HCT116 (cell line): ENCODE data around the gene SLAIN2. TPM values are rescaled to one million over a fixed set of nuclear protein-coding genes. Genes with fewer than 3 reads are reported as not detected.

Source experiments
- ATAC-seq: fragments of 200-7000 bp; cut with Tn5 transposase; 2 replicates; pipeline ENCODE4 v1.9.1; 2020; ENCODE audit warnings: mild to moderate bottlenecking, moderate library complexity
- BruUV-seq: library from RNA; stranded (reverse); fragments of 400-500 nt; replicated peaks from 2 replicates; lab custom pipeline; 2021; lab: Mats Ljungman, UMichigan
- CTCF ChIA-PET: fragments of 300-600 bp; sonication (Branson Sonifier 250); formaldehyde crosslinking; loops from one replicate; lab custom pipeline; 2021; ENCODE audit warnings: antibody characterized with exemption; lab: Charles Lee
- POLR2A ChIA-PET: fragments of 300-600, 350-600 bp; sonication (Branson Sonifier 250); formaldehyde crosslinking; loops from one replicate; lab custom pipeline; 2021; ENCODE audit warnings: antibody characterized with exemption; lab: Charles Lee
- RAD21 ChIA-PET, 2 experiments: fragments of 300-600 bp; sonication (Branson Sonifier 250); formaldehyde crosslinking; loops; one replicate each; lab custom pipeline; 2023; ENCODE audit warnings: low total read pairs in 2 of 2; ENCODE audit not compliant: uncharacterized antibody in 2 of 2, unreplicated experiment in 2 of 2, low non-redundant PET in 1 of 2; lab: Charles Lee
- DNase-seq: peaks from one replicate; pipeline ENCODE4 v3.0.0-alpha.2; 2010; ENCODE audit warnings: low read depth, low spot score
- H2AFZ ChIP-seq: fragments of 200-600 bp; shearing (Covaris generic), sonication (generic); 2 replicates; pipeline ENCODE4 v1.6.1; 2017; ENCODE audit warnings: low read depth, mixed run types, mixed read lengths, antibody characterized with exemption, low read length; ENCODE audit not compliant: poor library complexity, severe bottlenecking
- H3K27ac ChIP-seq: 2 replicates; pipeline ENCODE4 v1.5.1; 2012; ENCODE audit warnings: low read depth, low read length
- H3K27me3 ChIP-seq: fragments of 200-600 bp; sonication (generic); 2 replicates; pipeline ENCODE4 v1.6.1; 2016; ENCODE audit warnings: mixed run types, low read length, mixed read lengths; ENCODE audit not compliant: insufficient read depth
- H3K36me3 ChIP-seq, 2 experiments: fragments of 200-500 bp in 1 of 2; fragments of 200-600 bp in 1 of 2; sonication (Bioruptor generic) in 1 of 2; sonication (generic) in 1 of 2; 2 replicates each; pipeline versions ENCODE4 v1.5.1 to v1.6.1; 2014 to 2016; ENCODE audit warnings: low read length in 2 of 2, inconsistent platforms in 1 of 2, mixed read lengths in 1 of 2, mixed run types in 1 of 2; ENCODE audit not compliant: insufficient read depth in 2 of 2, control insufficient read depth in 1 of 2
- H3K4me1 ChIP-seq, 2 experiments: fragments of 200-600 bp in 1 of 2; sonication (generic) in 1 of 2; 2 replicates each; pipeline versions ENCODE4 v1.5.1 to v1.6.1; 2012 to 2017; ENCODE audit warnings: low read length in 2 of 2, inconsistent platforms in 1 of 2, mild to moderate bottlenecking in 1 of 2, mixed read lengths in 1 of 2, mixed run types in 1 of 2, moderate library complexity in 1 of 2; ENCODE audit not compliant: insufficient read depth in 2 of 2, control insufficient read depth in 1 of 2
- H3K4me2 ChIP-seq: fragments of 200-600 bp; sonication (generic); 2 replicates; pipeline ENCODE4 v1.6.1; 2017; ENCODE audit warnings: mixed run types, low read length, mixed read lengths
- H3K4me3 ChIP-seq, 2 experiments: fragments of 200-600 bp in 1 of 2; sonication (generic) in 1 of 2; replicated peaks in 1 of 2; 2 replicates each; pipeline ENCODE4 v1.5.1; 2011 to 2016; ENCODE audit warnings: low read length in 2 of 2, control low read depth in 1 of 2, low read depth in 1 of 2, mild to moderate bottlenecking in 1 of 2, mixed read lengths in 1 of 2, mixed run types in 1 of 2
- H3K79me2 ChIP-seq: fragments of 200-600 bp; sonication (generic); 2 replicates; pipeline ENCODE4 v1.6.1; 2017; ENCODE audit warnings: mild to moderate bottlenecking, mixed run types, low read length, moderate library complexity, mixed read lengths; ENCODE audit not compliant: insufficient read depth
- H3K9ac ChIP-seq: fragments of 200-600 bp; sonication (generic); 2 replicates; pipeline ENCODE4 v1.6.1; 2016; ENCODE audit warnings: low read length, mixed read lengths
- H3K9me2 ChIP-seq: fragments of 200-600 bp; sonication (generic), shearing (Covaris generic); 2 replicates; pipeline ENCODE4 v1.6.1; 2017; ENCODE audit warnings: mixed run types, mild to moderate bottlenecking, moderate library complexity; ENCODE audit not compliant: insufficient read depth
- H3K9me3 ChIP-seq, 2 experiments: fragments of 200-500 bp in 1 of 2; fragments of 200-600 bp in 1 of 2; sonication (Bioruptor generic) in 1 of 2; sonication (generic) in 1 of 2; 2 replicates each; pipeline ENCODE4 v1.6.1; 2014 to 2017; ENCODE audit warnings: low read length in 2 of 2, mixed read lengths in 2 of 2, inconsistent platforms in 1 of 2, low read depth in 1 of 2, mild to moderate bottlenecking in 1 of 2, mixed run types in 1 of 2, moderate library complexity in 1 of 2; ENCODE audit not compliant: control insufficient read depth in 1 of 2, insufficient read depth in 1 of 2
- H4K20me1 ChIP-seq: fragments of 200-600 bp; sonication (generic), shearing (Covaris generic); 2 replicates; pipeline ENCODE4 v1.6.1; 2017; ENCODE audit warnings: mixed run types, mild to moderate bottlenecking, moderate library complexity; ENCODE audit not compliant: insufficient read depth
- CEBPB ChIP-seq: IDR thresholded peaks from 2 replicates; pipeline ENCODE4 v1.6.1; 2012; ENCODE audit warnings: low read depth
- CTCF ChIP-seq, 3 experiments: fragments of 200-600 bp in 1 of 3; sonication (generic) in 1 of 3; IDR thresholded peaks in 2 of 3; conservative IDR thresholded peaks in 1 of 3; 2 replicates each; pipeline ENCODE4 v1.5.1; 2012 to 2017; ENCODE audit warnings: low read depth in 2 of 3, low read length in 2 of 3, antibody characterized with exemption in 1 of 3, borderline replicate concordance in 1 of 3, control low read depth in 1 of 3, mild to moderate bottlenecking in 1 of 3, mixed read lengths in 1 of 3, mixed run types in 1 of 3, moderate library complexity in 1 of 3; ENCODE audit not compliant: insufficient read depth in 1 of 3
- ELF1 ChIP-seq: IDR thresholded peaks from 2 replicates; pipeline ENCODE4 v1.6.1; 2012; ENCODE audit warnings: low read depth, borderline replicate concordance
- EZH2 ChIP-seq: fragments of 200-600 bp; sonication (generic); IDR thresholded peaks from 2 replicates; pipeline ENCODE4 v1.6.1; 2017; ENCODE audit warnings: antibody characterized with exemption, mixed run types
- EZH2phosphoT487 ChIP-seq: fragments of 200-600 bp; IDR thresholded peaks from 2 replicates; pipeline ENCODE4 v1.6.1; 2018; ENCODE audit warnings: antibody characterized with exemption, borderline replicate concordance
- FOSL1 ChIP-seq: IDR thresholded peaks from 2 replicates; pipeline ENCODE4 v1.6.1; 2012; ENCODE audit warnings: low read depth
- SP1 ChIP-seq: IDR thresholded peaks from 2 replicates; pipeline ENCODE4 v1.6.1; 2012; ENCODE audit warnings: low read depth
- SRF ChIP-seq: IDR thresholded peaks from 2 replicates; pipeline ENCODE4 v1.6.1; 2012; ENCODE audit warnings: low read depth
- TCF7L2 ChIP-seq: IDR thresholded peaks from 2 replicates; pipeline ENCODE4 v1.7.0; 2011; ENCODE audit warnings: borderline replicate concordance, inconsistent platforms; ENCODE audit not compliant: insufficient read depth, insufficient read length; ENCODE audit errors: extremely low read depth
- YY1 ChIP-seq: IDR thresholded peaks from 2 replicates; pipeline ENCODE4 v1.6.1; 2011; ENCODE audit warnings: low read length, low read depth, moderate library complexity, mild to moderate bottlenecking; ENCODE audit not compliant: insufficient replicate concordance; ENCODE audit errors: extremely low read depth
- intact Hi-C: fragments of 100-400 bp; cut with micrococcal nuclease; formaldehyde crosslinking; loops from 2 replicates; pipeline ENCODE4 v1.10.0; 2022
- total RNA-seq: library from RNA; stranded (reverse); gene quantifications from one replicate; pipeline ENCODE4 v1.2.1, GENCODE V29; 2021; ENCODE audit not compliant: unreplicated experiment
- TF ChIP-seq, protein P1 (sequence below): IDR thresholded peaks from 2 replicates; pipeline ENCODE4 v1.6.1; 2012; ENCODE audit warnings: low read depth
- TF ChIP-seq, protein P2 (sequence below): IDR thresholded peaks from 2 replicates; pipeline ENCODE4 v1.6.1; 2012
- TF ChIP-seq, protein P3 (sequence below): IDR thresholded peaks from 2 replicates; pipeline ENCODE4 v1.6.1; 2011; ENCODE audit warnings: mild to moderate bottlenecking, low read length, moderate library complexity; ENCODE audit not compliant: insufficient replicate concordance; ENCODE audit errors: extremely low read depth

SLAIN2 gene
- total RNA-seq, 1 experiment from 2014 or later: 50.3 TPM

DNA sequence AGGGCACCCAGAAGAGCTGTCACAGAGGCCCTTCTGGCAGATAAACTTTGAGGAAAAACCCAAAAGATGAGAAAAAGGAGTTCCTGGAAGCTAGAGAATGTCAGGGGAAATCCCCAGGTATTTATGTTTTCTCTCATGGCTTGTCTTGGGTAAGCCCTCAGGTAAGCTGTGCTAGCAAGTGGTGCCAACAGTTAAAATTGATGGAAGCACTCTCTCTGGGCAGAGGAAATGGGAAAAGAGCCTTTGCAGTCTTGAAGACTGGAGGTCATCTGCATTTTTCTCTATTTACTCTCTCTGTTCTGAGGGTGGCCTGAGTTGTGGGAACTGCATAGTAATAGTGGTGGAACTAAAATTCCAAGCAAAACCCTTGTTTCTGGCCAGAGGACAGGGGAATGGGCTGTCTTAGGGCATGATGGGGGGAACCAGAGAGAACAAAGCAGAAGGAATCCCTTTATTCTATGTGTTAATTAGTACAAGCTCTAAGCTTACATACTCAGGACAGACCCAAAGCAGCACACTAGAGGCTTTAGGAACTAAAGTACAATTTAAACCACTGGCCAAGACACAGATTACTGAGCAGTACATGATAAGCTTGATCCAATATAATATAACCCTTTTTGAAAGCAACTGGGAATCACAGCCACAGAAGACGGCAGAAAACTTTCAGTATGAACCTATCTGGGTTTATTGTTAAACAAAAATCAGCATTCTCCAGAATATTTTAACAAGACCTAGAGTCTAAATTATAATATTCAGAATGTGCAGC, 88.6 kb downstream of the SLAIN2 start:
- ATAC-seq: no peak

More for the DNA sequence above, 88.6 kb downstream of the SLAIN2 start:
- intact Hi-C loops: no loop called here
- no peak for DNase-seq
- H3K4me3 ChIP-seq: no peak overlapping the region
- BruUV-seq: no TSS peak
- no peak overlapping the region for H2AFZ ChIP-seq
- H3K27ac ChIP-seq: no peak overlapping the region
- no peak for TF ChIP-seq EZH2phosphoT487
- no peak for TF ChIP-seq FOSL1
- TF ChIP-seq TCF7L2: no peak
- TF ChIP-seq YY1: no peak
- no peak for TF ChIP-seq SRF
- no peak for TF ChIP-seq ELF1
- TF ChIP-seq, protein P1, sequence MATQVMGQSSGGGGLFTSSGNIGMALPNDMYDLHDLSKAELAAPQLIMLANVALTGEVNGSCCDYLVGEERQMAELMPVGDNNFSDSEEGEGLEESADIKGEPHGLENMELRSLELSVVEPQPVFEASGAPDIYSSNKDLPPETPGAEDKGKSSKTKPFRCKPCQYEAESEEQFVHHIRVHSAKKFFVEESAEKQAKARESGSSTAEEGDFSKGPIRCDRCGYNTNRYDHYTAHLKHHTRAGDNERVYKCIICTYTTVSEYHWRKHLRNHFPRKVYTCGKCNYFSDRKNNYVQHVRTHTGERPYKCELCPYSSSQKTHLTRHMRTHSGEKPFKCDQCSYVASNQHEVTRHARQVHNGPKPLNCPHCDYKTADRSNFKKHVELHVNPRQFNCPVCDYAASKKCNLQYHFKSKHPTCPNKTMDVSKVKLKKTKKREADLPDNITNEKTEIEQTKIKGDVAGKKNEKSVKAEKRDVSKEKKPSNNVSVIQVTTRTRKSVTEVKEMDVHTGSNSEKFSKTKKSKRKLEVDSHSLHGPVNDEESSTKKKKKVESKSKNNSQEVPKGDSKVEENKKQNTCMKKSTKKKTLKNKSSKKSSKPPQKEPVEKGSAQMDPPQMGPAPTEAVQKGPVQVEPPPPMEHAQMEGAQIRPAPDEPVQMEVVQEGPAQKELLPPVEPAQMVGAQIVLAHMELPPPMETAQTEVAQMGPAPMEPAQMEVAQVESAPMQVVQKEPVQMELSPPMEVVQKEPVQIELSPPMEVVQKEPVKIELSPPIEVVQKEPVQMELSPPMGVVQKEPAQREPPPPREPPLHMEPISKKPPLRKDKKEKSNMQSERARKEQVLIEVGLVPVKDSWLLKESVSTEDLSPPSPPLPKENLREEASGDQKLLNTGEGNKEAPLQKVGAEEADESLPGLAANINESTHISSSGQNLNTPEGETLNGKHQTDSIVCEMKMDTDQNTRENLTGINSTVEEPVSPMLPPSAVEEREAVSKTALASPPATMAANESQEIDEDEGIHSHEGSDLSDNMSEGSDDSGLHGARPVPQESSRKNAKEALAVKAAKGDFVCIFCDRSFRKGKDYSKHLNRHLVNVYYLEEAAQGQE: no peak
- no peak for TF ChIP-seq EZH2
- TF ChIP-seq CEBPB: no peak
- no peak for TF ChIP-seq SP1
- TF ChIP-seq, protein P2, sequence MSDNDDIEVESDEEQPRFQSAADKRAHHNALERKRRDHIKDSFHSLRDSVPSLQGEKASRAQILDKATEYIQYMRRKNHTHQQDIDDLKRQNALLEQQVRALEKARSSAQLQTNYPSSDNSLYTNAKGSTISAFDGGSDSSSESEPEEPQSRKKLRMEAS: no peak
- TF ChIP-seq CTCF (IDR thresholded peaks at IDR 0.05 in 2 of 3, conservative IDR thresholded peaks at IDR 0.05 in 1 of 3; ENCODE audit: borderline replicate concordance in 1 of 3, insufficient read depth in 1 of 3, low read depth in 2 of 3, low read length in 2 of 3): no peak
- TF ChIP-seq, protein P3, sequence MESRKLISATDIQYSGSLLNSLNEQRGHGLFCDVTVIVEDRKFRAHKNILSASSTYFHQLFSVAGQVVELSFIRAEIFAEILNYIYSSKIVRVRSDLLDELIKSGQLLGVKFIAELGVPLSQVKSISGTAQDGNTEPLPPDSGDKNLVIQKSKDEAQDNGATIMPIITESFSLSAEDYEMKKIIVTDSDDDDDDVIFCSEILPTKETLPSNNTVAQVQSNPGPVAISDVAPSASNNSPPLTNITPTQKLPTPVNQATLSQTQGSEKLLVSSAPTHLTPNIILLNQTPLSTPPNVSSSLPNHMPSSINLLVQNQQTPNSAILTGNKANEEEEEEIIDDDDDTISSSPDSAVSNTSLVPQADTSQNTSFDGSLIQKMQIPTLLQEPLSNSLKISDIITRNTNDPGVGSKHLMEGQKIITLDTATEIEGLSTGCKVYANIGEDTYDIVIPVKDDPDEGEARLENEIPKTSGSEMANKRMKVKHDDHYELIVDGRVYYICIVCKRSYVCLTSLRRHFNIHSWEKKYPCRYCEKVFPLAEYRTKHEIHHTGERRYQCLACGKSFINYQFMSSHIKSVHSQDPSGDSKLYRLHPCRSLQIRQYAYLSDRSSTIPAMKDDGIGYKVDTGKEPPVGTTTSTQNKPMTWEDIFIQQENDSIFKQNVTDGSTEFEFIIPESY: no peak
- H3K9me2 ChIP-seq: no peaks in the 10 kb centered on the region
- no peak overlapping the region for H3K9ac ChIP-seq
- no peaks in the 10 kb centered on the region for H4K20me1 ChIP-seq
- H3K9me3 ChIP-seq: no peaks in the 10 kb centered on the region
- H3K79me2 ChIP-seq: no peaks in the 10 kb centered on the region
- ChIA-PET RAD21 (no interaction called here), POLR2A (no interaction called here), CTCF (no interaction called here)
- no peaks in the 10 kb centered on the region for H3K27me3 ChIP-seq
- H3K4me1 ChIP-seq: no peaks in the 10 kb centered on the region
- H3K4me2 ChIP-seq: no peak overlapping the region
- no peaks in the 10 kb centered on the region; a peak in 1 of 4 replicates for H3K36me3 ChIP-seq
